HG02938 (cell line): Measurements from ENCODE around the gene PTK7.

Source experiments
- ATAC-seq: cut with Tn5 transposase; IDR thresholded peaks from one replicate; pipeline ENCODE4 v1.9.1; 2021; ENCODE audit warnings: mild to moderate bottlenecking, moderate library complexity; ENCODE audit not compliant: unreplicated experiment

Gene PTK7

DNA sequence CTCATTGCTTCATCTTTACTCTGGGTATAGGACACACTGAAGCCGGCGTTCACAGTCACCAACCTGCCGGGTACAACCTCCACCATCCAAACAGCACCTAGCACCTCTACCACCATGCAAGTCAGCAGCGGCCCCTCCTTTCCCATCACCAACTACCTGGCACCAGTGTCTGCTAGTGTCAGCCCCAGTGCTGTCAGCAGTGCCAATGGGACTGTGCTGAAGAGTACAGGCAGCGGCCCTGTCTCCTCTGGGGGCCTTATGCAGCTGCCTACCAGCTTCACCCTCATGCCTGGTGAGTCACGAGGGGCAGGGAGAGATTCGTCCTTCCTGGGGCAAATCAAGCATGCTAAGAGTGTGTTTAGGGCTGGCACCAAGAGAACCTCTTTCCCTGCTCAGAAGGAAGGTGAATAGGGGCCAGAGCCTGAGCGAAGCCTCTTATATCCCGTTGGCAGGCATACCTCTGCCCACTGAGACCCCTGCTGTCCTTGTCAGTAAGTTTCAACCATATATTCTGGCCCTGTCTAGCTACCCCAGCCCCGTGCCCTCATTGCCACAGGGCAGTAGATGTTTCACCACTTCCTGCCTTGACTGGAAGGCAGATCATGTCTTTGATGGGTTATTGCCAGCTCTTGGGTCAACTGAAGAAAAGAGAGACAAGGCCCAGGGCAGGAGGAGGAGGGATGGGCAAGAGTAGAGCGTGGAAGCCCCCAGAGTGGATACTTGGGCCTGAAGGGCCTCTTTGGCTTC is 99.7 kb downstream of the PTK7 start:
- ATAC-seq, result no peak

DNA sequence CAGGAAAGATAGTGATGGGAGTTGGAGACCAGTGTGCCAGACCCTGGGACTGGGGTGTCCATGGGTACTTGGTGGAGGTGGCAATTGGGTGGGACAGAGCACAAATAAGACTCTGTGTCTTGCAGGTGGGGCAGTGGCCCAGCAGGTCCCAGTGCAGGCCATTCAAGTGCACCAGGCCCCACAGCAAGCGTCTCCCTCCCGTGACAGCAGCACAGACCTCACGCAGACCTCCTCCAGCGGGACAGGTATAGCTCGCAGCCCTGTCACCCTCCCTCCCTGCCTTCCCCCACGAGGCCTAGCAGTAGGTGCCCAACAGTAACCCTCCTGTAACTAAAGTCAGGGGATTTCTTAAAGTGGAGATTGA is 100.3 kb downstream of the PTK7 start:
- ATAC-seq, result no peak

- no peak for ATAC-seq
These were observed 102.0 kb downstream of the PTK7 start for GRCh38 chr6:43178150-43178549.

DNA sequence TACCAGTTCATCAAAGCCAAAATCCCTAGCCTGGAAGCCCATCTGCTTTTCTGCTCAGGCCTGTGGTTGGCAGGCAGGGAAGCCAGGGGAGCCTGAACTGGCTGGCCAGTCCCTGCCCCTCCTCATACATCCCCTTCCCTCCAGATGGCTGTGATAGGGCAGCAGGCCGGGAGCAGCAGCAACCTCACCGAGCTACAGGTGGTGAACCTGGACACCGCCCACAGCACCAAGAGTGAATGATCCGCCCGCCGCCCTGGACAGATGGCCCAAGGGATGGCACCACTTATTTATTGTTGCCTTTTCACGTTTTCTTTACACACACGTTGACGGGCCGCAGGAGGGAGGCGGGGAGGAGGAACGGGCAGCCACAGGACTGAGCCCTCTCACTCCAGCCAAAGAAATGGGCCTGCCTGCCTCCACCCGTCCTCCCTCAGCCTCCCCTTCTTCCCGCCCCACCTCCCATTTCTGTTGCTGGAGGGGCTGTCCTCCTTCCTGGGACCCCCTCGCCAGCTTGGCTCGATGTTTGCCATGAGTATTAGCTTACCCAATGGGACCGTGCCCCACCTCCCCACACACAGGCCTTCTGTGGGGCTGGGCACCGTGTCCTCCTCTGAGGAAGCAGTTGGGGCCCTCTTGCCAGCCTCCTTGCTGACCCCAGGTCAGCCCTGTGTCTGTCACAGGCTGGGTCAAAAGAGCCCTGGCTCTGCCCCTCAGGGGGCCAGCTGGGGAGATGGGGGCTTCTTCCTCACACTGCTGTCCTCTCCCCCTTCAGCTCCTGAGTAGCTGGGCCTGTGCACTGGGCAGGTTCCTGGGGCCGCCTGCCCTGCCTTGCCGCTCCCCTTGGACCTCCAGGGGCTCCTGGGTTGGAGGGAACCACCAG is 103.1 kb downstream of the PTK7 start:
- ATAC-seq, result no peak

DNA sequence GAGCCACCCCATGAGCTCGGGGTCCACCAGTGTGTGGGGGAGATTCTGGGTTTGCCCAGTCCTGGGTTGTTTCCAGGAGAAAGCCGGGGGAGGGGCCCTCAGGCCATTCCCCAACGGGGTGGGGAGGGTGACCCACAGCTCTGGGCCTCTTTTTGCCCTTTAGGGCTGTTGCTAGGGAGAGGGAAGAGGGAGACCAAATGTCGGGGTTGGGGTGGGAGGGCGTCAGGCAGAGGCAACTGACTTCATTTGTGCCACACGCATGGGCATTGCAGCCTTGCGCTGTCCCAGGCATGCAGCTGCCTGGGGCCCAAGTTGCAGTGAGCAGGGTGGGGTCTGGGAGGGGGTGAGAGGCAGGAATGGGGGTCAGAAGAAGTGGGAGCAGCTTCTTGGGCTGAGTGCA is 103.9 kb downstream of the PTK7 start:
- ATAC-seq, result no peak

GRCh38 chr6:43180985-43181384 is 104.9 kb downstream of the PTK7 start:
- no peak for ATAC-seq

DNA sequence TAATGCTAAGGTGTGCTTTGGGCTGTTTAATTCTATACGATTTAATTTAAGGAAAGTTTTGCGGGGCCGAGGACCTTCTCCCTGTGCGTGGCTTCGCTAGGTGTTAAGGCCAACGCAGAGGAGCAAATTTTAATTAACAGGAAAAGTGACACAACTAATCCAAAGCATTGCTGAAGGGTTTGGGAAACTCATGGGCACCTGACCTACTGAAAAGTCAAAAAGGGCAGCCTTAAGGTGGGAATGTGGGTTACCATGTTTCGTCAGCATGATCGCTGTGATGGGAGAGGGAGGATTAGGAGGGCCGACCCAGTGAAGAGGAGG is 105.5 kb downstream of the PTK7 start:
- ATAC-seq, result no peak

- peak; percentile 86 for ATAC-seq
These were observed 106.1 kb downstream of the PTK7 start, which contains the start of gene CUL9 for GRCh38 chr6:43181942-43182860. CUL9 (plus strand) TSS chr6:43182196; CDS start chr6:43184311, 2,115 bp downstream.

DNA sequence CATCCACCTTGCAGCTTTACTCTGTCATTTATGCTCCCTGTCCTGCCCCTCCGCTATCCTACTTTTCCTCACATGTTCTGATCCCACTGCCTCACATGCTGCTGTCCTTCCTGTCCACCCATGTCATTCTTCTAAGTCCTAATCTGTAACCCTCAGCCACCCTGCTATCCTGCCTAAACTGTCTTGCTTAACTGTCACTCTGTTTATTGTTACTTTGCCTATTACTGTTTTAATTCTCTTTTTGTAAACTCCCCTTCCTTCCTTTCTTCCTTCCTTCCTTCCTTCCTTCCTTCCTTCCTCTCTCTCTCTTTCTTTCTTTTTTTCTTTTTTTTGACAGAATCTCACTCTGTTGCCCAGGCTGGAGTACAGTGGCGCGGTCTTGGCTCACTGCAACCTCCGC is 107.3 kb downstream of the PTK7 start:
- ATAC-seq, result no peak

GRCh38 chr6:43184268-43184985 is 108.3 kb downstream of the PTK7 start:
- ATAC-seq, result no peak

DNA sequence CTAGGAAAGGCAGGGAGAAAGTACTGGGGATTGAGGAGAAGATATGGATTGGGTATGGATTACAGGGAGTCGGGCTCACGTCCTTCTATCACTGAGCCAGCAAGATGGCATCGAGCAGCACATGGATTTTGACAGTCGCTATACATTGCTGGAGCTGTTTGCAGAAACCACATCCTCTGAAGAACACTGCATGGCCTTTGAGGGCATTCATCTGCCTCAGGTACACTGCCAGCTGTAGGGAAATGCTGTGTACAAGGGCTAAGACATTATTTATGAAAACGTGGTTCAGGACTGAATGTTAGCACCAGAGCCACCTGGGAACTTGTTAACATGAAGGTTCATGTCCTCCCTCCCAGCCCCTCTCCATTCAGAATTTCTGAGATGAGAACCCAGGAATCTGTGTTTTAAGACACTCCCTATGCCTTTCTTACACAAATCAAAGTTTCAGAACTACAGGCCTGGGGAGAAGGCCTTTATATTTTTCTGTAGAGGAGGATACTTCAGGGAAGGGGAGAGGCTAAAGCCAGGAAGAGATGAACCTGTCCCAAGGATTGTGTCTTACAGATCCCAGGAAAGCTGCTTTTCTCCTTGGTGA is 109.4 kb downstream of the PTK7 start:
- ATAC-seq, result no peak

GRCh38 chr6:43186019-43186418 is 109.9 kb downstream of the PTK7 start:
- no peak for ATAC-seq

- no peak for ATAC-seq
These were observed 110.6 kb downstream of the PTK7 start for GRCh38 chr6:43186706-43187105.

- ATAC-seq, result no peak
These were observed 111.7 kb downstream of the PTK7 start for GRCh38 chr6:43187821-43188220.

DNA sequence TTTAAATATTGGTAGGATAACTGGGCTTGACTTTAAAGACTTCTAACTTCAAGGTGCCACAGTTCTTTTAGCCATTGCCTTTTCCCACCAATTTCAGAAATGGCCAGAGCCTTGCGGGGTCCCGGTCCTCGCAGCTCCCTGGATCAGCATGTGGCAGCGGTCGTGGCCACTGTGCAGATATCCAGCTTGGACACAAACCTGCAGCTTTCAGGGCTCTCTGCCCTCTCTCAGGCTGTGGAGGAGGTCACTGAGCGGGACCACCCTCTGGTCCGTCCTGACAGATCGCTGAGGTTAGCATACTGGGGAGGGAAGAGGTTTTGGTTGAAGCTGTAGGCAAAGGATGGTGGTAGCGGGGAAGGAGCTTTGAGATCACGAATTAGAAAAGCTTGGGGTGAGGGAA is 112.3 kb downstream of the PTK7 start:
- no peak for ATAC-seq

DNA sequence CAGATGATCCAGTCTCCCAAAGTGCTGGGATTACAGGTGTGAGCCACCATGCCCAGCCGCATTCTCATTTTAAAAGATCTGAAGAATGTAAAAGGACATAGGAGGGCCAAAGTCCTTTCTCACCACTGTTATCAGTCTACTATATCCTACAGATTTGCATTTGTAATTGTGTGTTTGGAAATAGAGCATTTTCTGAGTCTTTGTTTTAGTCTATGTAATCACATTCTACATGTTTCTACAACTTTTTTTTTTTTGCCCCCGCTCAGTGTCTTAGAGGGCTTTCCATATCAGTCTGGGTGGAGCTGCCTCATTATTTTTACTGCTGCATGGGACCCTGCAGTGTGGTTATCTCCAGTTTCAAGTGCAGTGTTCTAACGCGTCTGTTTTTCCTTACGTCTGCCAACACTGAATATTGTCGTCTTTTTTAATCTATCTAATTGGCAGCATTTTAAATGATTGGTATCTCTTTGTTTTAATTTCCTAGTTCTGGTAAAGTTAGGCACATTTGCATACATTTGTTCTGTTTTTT is 113.7 kb downstream of the PTK7 start:
- ATAC-seq, result no peak

GRCh38 chr6:43192911-43193310 is 116.8 kb downstream of the PTK7 start:
- no peak for ATAC-seq

GRCh38 chr6:43193929-43194328 is 117.8 kb downstream of the PTK7 start:
- ATAC-seq, result no peak

GRCh38 chr6:43196337-43196736 is 120.2 kb downstream of the PTK7 start:
- no peak for ATAC-seq

- no peak for ATAC-seq
These were observed 123.8 kb downstream of the PTK7 start for GRCh38 chr6:43199912-43200311.
